ENCODE measurements around the gene TSPO2.

TSPO2 gene

DNA sequence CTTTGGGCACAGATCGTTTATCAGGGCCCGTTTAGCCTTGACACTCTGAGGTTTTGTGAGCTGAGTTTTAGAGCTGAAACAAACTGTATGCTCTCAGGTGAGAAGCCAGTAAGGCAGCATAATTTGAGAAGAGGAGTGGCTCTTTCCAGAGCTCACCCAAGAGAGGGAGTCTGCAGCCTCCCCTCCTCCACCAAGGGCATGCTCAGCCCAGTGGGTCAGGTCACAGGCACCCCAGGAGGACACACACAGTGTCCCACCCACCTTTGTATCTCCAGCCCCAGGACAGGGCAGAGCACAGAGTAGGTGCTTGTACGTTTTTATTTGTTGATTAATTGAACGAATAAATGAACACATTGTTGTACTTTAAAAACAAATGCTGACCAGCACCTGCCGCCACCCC is 3.4 kb downstream of the TSPO2 start:
- Histone ChIP-seq H3K4me3 (no peak overlapping the region), H3K27ac (no peak overlapping the region)

DNA sequence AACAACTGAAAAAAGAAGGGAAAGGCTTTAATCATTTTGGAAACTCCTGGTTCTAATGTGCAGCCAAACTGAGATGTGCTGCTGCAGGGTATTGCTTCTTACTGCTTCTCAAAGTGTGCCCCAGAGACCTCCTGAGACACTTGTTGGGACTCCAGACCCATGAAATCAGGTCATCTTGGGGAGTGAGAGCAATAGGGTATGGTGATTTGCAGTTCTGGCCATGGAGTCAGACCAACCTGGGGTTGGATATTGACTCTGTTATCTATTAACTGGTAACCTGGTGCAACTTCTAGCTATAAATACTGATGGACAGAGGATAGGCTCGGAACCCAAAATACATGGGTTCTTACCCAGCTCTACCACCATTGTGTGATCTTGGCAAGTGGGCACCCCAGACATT is 3.8 kb downstream of the TSPO2 start:
- Histone ChIP-seq H3K4me3 (no peak overlapping the region), H3K27ac (no peak overlapping the region), H3K9ac (ENCODE audit: insufficient read length) (no peak overlapping the region), H3K36me3 (ENCODE audit: insufficient read depth, low read length) (no peaks in the 10 kb centered on the region), H3K9me3 (ENCODE audit: low read depth, low read length) (no peaks in the 10 kb centered on the region)
- no peak for DNase-seq (ENCODE audit: low read depth, low spot score)
- TF ChIP-seq EZH2 (IDR thresholded peaks at IDR 0.05) (no peak), POLR2AphosphoS5 (IDR thresholded peaks at IDR 0.05; ENCODE audit: borderline replicate concordance, low read depth, low read length) (no peak), FOXP2 (optimal IDR thresholded peaks at IDR 0.05; ENCODE audit: control extremely low read depth, extremely low read length, insufficient read depth) (no peak)

More for the DNA sequence above, 3.4 kb downstream of the TSPO2 start:
- no peak for DNase-seq (ENCODE audit: low read depth, low spot score)
- H3K36me3 ChIP-seq (ENCODE audit: insufficient read depth, low read length): no peaks in the 10 kb centered on the region
- no peaks in the 10 kb centered on the region for H3K9me3 ChIP-seq (ENCODE audit: low read depth, low read length)
- no peak overlapping the region for H3K9ac ChIP-seq (ENCODE audit: insufficient read length)
- TF ChIP-seq FOXP2 (optimal IDR thresholded peaks at IDR 0.05; ENCODE audit: control extremely low read depth, extremely low read length, insufficient read depth): no peak
- TF ChIP-seq POLR2AphosphoS5 (IDR thresholded peaks at IDR 0.05; ENCODE audit: borderline replicate concordance, low read depth, low read length): no peak
- no peak for TF ChIP-seq EZH2 (IDR thresholded peaks at IDR 0.05)

DNA sequence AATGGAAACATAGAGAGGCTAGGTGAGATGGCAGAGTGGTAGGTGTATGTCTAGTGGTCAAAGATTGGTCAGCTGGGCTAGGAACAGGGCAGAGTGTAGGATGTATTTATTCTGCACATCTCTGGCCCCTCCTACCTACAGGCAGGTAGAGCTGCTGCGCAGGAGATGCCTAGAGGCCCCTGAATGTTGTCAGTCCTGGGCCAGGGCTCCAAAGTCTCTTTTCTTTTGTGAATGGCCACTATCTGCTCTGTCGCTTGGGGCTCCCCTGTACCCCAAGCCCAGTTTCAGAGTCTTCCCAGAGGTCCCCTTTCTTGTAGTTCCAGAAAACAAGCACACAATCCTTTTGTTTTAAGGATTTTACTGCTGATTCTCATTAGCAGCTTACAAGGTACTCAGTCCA is 5.0 kb downstream of the TSPO2 start:
- H3K9ac ChIP-seq (ENCODE audit: insufficient read length): no peak overlapping the region
- no peak overlapping the region for H3K4me3 ChIP-seq
- H3K27ac ChIP-seq: no peak overlapping the region
- no peak for TF ChIP-seq POLR2AphosphoS5 (IDR thresholded peaks at IDR 0.05; ENCODE audit: borderline replicate concordance, low read depth, low read length)
- TF ChIP-seq EZH2 (IDR thresholded peaks at IDR 0.05): no peak
- TF ChIP-seq FOXP2 (optimal IDR thresholded peaks at IDR 0.05; ENCODE audit: control extremely low read depth, extremely low read length, insufficient read depth): no peak
- H3K9me3 ChIP-seq (ENCODE audit: low read depth, low read length): no peaks in the 10 kb centered on the region
- no peaks in the 10 kb centered on the region for H3K36me3 ChIP-seq (ENCODE audit: insufficient read depth, low read length)
- no peak for DNase-seq (ENCODE audit: low read depth, low spot score)

DNA sequence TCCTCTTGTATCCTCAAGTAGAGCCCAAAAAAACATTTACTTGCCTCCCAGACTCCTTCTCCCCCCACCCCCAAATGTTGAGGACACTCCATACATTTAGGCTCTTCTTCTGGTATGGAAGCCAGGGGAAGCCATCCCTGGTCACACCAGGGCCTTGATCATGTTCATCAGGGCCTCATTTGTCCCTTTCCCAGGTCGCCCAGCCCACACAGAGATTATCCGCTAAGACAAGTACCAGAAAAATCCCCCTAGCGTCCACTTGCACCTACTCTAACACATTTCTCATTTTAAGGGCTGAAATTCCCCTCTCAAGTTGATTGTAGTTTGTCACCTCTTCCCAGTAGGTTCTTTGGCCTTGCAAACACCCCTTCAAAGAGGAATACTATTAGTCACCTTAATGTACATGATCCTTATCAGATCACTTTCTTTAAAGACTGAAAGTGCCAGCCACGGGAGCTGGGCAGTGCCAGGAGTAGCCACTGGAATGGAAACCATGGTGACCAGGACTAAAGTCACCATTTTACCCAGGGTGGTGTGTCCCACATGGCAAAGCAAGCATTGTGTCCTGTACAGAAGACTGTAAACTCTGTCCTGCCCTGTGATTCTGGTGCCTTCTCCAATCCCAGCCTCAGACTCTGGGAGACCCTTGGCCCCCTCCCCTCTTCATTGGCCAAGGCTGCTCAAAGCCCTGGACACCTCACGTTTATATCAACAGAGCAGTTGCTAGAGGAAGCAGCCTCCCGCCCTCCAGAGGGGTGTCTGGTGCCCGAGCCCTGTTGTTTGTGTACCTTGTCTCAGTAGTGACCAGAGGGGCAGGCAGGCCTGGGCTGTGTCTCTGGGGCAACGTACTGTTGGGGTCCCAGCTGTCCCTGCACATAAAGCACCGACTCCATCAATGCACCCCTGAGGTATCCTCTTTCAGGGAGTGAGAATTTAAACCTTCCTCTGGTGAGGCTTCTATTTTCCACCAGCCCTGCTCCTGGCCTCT is 5.8 kb downstream of the TSPO2 start:
- no peak for DNase-seq (ENCODE audit: low read depth, low spot score)
- Histone ChIP-seq H3K27ac (no peak overlapping the region), H3K9me3 (ENCODE audit: low read depth, low read length) (no peaks in the 10 kb centered on the region), H3K4me3 (no peak overlapping the region), H3K36me3 (ENCODE audit: insufficient read depth, low read length) (no peaks in the 10 kb centered on the region), H3K9ac (ENCODE audit: insufficient read length) (no peak overlapping the region)
- no peak for TF ChIP-seq EZH2 (IDR thresholded peaks at IDR 0.05)
- no peak for TF ChIP-seq FOXP2 (optimal IDR thresholded peaks at IDR 0.05; ENCODE audit: control extremely low read depth, extremely low read length, insufficient read depth)
- no peak for TF ChIP-seq POLR2AphosphoS5 (IDR thresholded peaks at IDR 0.05; ENCODE audit: borderline replicate concordance, low read depth, low read length)

DNA sequence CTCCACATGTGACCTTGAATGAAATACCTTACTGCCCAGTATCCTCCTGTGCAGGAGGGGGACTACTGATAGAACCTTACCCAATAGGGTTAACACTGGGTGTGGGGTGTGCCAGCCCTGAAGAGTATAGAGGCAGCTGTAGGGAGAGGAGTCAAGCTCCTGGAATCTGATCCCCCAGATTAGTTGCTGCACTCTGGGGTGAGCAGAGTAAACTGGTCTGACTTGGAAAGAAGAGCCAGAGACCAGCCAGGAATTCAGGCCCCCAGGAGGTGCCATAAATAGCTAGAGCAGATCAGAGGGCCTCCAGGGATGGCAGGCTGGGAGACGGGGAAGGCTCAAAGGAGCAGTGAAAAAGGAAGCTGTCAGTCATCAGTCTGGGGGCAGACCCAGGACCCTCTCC is 7.3 kb downstream of the TSPO2 start:
- H3K9ac ChIP-seq (ENCODE audit: insufficient read length): no peak overlapping the region
- H3K27ac ChIP-seq: no peak overlapping the region
- TF ChIP-seq EZH2 (IDR thresholded peaks at IDR 0.05): no peak
- no peak for DNase-seq (ENCODE audit: low read depth, low spot score)
- H3K36me3 ChIP-seq (ENCODE audit: insufficient read depth, low read length): no peaks in the 10 kb centered on the region
- H3K4me3 ChIP-seq: no peak overlapping the region
- H3K9me3 ChIP-seq (ENCODE audit: low read depth, low read length): no peaks in the 10 kb centered on the region

DNA sequence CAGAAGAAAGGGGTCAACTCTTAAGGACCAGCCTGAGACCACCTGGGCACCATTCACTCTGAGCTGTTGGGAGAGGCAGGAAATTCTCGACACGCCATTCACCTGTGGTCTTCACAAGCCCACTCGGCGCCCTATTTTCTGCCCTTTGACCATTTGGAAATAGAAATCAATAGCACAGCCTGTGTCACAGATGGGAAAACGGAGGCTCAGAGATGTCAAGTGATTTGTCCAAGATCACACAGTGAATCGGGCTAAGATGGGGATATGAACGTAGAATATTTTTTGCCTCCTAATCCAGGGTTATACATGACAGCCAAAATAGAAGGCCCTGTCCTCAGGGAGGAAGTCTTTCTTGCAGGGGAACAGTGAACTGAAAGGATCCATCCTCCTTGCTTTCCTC is 7.7 kb downstream of the TSPO2 start:
- Histone ChIP-seq H3K4me3 (no peak overlapping the region), H3K9me3 (ENCODE audit: low read depth, low read length) (no peaks in the 10 kb centered on the region), H3K27ac (no peak overlapping the region), H3K9ac (ENCODE audit: insufficient read length) (no peak overlapping the region), H3K36me3 (ENCODE audit: insufficient read depth, low read length) (no peaks in the 10 kb centered on the region)
- no peak for DNase-seq (ENCODE audit: low read depth, low spot score)
- TF ChIP-seq FOXP2 (optimal IDR thresholded peaks at IDR 0.05; ENCODE audit: control extremely low read depth, extremely low read length, insufficient read depth): no peak
- TF ChIP-seq POLR2AphosphoS5 (IDR thresholded peaks at IDR 0.05; ENCODE audit: borderline replicate concordance, low read depth, low read length): no peak
- TF ChIP-seq EZH2 (IDR thresholded peaks at IDR 0.05): no peak

DNA sequence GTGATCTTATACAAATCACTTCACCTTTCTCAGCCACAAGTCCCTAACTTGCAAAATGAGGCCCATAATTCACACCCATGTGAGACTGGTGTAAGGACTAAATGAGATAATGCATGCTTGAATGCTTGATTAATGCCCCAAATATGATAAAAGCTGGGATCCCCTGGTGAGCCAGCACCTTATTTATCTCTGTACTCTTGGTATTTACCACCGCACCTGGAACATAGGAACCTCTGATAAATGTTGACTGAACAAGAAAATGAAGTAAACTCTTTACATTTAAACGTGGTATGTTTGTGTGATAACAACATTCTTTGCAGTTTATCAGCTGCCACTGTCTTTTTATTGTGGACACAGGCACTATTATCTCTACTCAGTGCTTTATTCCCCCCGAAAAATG is 8.3 kb downstream of the TSPO2 start:
- Histone ChIP-seq H3K4me3 (no peak overlapping the region), H3K36me3 (ENCODE audit: insufficient read depth, low read length) (no peaks in the 10 kb centered on the region), H3K27ac (no peak overlapping the region), H3K9me3 (ENCODE audit: low read depth, low read length) (no peaks in the 10 kb centered on the region), H3K9ac (ENCODE audit: insufficient read length) (no peak overlapping the region)
- DNase-seq (ENCODE audit: low read depth, low spot score): no peak
- TF ChIP-seq POLR2AphosphoS5 (IDR thresholded peaks at IDR 0.05; ENCODE audit: borderline replicate concordance, low read depth, low read length) (no peak), EZH2 (IDR thresholded peaks at IDR 0.05) (no peak), FOXP2 (optimal IDR thresholded peaks at IDR 0.05; ENCODE audit: control extremely low read depth, extremely low read length, insufficient read depth) (no peak)

DNA sequence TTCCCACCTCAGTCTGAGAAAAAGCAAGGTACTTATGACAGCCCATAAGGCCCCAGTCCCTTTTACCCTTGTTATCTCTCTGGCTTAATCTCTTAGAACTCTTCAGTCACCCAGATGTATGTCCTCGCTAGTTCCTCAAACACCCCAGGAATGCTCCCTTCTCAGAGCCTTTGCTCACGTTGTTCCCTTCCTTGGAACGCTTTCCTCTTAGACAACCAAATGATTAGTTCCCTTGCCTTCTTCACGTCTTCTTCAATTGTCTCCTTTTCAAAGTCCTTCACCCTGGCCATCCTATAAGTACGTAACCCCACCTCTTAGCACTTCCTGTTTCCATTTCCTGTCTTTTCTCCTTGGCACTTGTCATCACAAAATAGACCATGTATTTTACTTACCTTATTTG is 9.6 kb downstream of the TSPO2 start:
- Histone ChIP-seq H3K9ac (ENCODE audit: insufficient read length) (no peak overlapping the region), H3K27ac (no peak overlapping the region), H3K9me3 (ENCODE audit: low read depth, low read length) (no peaks in the 10 kb centered on the region), H3K4me3 (no peak overlapping the region), H3K36me3 (ENCODE audit: insufficient read depth, low read length) (no peaks in the 10 kb centered on the region)
- TF ChIP-seq POLR2AphosphoS5 (IDR thresholded peaks at IDR 0.05; ENCODE audit: borderline replicate concordance, low read depth, low read length) (no peak), FOXP2 (optimal IDR thresholded peaks at IDR 0.05; ENCODE audit: control extremely low read depth, extremely low read length, insufficient read depth) (no peak), EZH2 (IDR thresholded peaks at IDR 0.05) (no peak)
- DNase-seq (ENCODE audit: low read depth, low spot score): no peak

DNA sequence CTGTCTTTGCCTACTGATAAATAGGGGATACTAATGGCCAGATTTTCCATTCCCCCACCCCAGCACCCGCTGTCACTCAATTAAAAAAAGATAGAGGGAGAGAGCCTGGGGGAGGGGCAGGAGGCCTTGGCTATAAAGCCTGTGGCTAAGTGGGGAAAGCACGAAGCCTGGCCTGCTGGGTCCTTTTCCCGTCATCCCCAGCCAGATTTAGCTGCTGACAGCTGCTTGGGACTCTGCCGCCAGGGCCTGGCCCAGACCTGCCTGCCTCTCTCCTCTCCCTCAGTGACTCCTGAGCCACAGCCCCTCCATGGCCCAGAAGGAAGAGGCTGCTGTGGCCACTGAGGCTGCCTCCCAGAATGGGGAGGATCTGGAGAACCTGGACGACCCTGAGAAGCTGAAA is 10.8 kb downstream of the TSPO2 start, which contains the start of gene APOBEC2:
TSS of gene APOBEC2 (plus strand) at position 162 of the 400 bp plus-strand sequence. CDS start at position 308, 146 bp downstream.
- DNase-seq (ENCODE audit: low read depth, low spot score): no peak
- Histone ChIP-seq H3K4me3 (no peak within 1 kb of the TSS), H3K9me3 (ENCODE audit: low read depth, low read length) (no peaks in the 10 kb centered on the region), H3K27ac (no peak within 1 kb of the TSS), H3K36me3 (ENCODE audit: insufficient read depth, low read length) (no peaks in the 10 kb centered on the region), H3K9ac (ENCODE audit: insufficient read length) (no peak within 1 kb of the TSS)
- TF ChIP-seq POLR2AphosphoS5 (IDR thresholded peaks at IDR 0.05; ENCODE audit: borderline replicate concordance, low read depth, low read length): no peak
- TF ChIP-seq FOXP2 (optimal IDR thresholded peaks at IDR 0.05; ENCODE audit: control extremely low read depth, extremely low read length, insufficient read depth): no peak
- no peak for TF ChIP-seq EZH2 (IDR thresholded peaks at IDR 0.05)

Data from SK-N-MC (cell line).